HG03045 (cell line): Measurements from ENCODE around the gene POFUT1.
"Not testable (repeated sequence)": the region's sequence is repeated elsewhere in the genome, so short reads cannot be mapped to it uniquely, and the experiment has no call there.

Experiments
- ATAC-seq: cut with Tn5 transposase; IDR thresholded peaks from one replicate; pipeline ENCODE4 v1.9.1; 2021; ENCODE audit warnings: mild to moderate bottlenecking, moderate library complexity; ENCODE audit not compliant: unreplicated experiment

The POFUT1 gene

DNA sequence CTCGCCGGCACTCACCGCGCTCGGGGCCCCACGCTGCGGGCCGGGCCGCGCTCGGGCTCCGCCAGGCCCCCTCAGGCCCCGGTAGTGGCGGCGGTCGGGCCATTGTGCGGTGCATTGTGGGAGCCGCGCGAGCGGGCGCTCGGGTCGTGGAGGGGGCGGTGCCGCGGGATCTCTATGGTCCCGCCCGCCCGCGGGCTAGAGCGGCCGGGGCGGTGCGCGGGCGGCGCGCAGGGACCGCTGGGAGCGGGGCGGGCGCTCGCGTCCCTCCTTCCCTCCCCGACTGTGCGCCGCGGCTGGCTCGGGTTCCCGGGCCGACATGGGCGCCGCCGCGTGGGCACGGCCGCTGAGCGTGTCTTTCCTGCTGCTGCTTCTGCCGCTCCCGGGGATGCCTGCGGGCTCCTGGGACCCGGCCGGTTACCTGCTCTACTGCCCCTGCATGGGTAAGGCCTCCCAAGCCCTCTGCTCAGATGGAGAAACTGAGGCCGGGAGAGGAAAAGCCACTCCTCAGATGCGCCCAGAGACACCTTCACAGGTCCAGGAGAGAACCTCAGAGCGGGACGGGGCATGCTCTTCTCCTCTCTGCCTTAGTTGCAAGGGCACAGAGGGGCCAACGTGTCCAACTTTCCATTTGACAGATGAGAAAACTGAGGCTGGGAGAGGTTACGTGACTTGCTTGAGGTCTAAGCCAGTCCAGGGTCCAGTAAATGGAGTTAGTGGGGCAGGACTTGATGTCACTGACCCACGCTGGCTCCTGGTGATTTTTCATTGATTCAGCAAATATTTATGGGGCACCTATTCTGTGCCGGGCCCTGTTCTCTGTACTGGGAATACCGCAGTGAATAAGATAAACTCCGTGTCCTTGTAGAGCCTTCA is at the start of gene POFUT1, which contains the start of gene PLAGL2:
TSS of gene POFUT1 (plus strand) at position 255 of the 873 bp plus-strand sequence. CDS start at position 317, 62 bp downstream.
TSS of gene PLAGL2 (minus strand) at position 118 of the 873 bp plus-strand sequence. CDS start 5,565 bp downstream, outside the sequence.
- peak; percentile 79 for ATAC-seq

DNA sequence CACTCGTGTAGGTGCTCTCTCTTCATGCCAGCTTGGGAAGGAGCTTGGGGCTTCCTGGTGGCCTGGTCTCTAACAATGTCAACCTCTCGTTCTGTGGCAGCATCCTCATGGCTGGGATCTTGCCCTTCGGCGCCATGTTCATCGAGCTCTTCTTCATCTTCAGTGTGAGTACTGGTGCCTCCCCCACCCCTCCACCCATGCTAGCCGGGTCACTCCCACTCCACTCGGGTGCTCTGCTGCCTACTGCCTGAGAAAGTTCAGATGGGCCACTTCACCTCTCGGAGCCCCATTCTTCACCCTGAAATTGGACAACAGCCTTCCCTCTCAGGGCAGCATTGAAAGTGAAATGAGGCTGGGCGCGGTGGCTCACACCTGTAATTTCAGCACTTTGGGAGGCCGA is 49.3 kb upstream of the POFUT1 start:
- ATAC-seq, result no peak

DNA sequence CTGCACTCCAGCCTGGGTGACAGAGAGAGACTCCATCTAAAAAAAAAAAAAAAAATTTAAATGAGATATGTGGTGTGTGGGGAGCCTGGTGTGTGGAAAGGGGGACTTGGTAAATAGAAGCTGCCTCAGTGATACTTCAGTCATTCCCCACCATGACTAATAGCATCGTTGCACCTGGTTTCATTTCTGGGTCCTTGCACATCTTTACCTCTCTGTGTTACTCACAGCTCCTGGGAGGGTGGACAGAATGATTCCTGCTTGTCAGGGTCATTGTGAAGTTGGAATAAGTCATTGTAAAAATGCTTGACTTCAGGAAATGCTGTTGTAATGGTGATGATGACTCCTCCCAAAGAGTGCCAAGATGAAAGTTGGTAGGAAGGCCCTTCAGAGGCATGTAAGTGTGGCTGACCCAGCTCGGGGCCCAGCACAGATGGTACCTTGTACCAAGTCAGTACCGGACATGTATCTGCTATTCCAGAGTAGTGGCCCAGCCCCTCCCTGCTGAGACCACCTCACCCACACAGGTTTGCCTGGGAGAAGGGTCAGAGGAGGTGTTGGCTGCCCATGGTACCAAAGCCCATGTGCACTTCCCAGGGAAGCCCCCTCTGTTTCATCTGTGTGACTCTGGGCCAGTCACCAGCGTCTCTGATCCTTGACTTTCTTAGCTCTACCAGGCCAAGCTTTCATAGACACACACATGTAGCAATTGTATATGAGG is 48.6 kb upstream of the POFUT1 start:
- no peak for ATAC-seq

DNA sequence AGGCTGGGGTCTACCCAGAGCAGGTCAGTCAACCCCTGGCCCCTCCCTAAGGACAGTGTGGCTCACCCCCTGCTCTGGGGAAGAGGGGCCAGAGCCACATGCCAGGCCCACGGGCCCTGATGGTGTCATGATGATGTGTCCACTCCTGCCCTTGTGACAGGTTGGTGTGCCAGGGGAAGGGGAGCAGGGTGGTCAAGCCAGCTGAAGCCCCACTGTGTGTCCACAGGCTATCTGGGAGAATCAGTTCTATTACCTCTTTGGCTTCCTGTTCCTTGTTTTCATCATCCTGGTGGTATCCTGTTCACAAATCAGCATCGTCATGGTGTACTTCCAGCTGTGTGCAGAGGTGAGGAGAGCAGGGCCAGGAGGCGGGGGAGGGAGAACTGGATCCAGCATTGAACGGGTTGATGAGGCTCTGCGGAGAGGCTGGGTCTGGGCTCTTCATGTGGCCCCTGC is 47.9 kb upstream of the POFUT1 start:
- ATAC-seq, result no peak

DNA sequence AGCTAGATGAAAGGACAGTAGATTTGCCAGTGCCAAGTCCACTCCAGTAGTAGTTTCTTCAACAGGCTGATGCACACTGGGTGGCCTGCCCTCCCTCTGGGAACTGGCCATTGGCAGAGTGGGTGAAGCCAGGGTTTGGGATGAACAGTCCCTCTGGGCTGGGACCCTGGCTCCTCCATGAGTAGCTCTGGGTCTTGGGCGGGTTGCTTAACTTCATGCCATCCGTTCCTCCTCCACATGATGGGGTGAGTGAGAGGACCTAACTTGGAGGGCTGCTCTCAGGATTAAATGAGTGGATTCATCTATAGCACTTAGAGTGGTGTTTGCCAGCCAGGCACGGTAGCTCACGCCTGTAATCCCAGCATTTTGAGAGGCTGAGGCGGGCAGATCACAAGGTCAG is 47.3 kb upstream of the POFUT1 start:
- ATAC-seq, result no peak

DNA sequence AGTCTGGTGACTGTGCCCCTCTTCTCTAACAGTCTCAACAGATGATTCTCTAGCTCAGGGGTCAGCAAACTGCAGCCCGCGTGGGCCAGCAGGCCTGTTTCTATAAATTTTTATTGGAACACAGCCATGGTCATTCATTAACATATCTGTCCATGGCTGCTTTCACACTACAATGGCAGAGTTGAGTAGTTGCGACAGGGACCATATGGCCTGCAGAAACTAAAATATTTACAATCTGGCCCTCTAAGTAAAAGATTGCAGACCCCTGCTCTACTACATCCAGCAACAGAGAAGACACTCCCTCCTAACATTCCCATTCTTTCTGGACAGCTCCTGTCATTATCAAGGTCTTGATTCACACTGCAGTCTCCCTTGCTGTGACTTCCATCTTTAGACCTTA is 45.3 kb upstream of the POFUT1 start:
- no peak for ATAC-seq

DNA sequence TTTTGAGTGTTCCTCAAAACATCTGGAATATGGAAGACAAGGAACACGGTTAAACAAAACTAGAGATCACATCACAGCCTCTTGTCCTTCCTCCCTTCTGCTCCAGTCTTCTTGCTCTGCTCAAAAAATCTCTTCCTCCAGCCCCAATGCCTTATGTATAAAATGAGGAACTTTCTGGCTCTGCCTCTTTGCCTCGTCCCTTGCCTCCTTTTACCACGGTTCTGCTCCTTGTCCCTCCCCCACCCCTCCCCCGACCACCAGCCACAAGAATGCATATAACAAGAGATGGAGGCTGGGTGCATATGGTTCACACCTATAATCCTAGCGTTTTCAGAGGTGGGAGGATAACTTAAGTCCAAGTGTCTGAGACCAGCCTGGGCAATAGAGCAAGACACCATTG is 43.7 kb upstream of the POFUT1 start:
- ATAC-seq, result no peak

DNA sequence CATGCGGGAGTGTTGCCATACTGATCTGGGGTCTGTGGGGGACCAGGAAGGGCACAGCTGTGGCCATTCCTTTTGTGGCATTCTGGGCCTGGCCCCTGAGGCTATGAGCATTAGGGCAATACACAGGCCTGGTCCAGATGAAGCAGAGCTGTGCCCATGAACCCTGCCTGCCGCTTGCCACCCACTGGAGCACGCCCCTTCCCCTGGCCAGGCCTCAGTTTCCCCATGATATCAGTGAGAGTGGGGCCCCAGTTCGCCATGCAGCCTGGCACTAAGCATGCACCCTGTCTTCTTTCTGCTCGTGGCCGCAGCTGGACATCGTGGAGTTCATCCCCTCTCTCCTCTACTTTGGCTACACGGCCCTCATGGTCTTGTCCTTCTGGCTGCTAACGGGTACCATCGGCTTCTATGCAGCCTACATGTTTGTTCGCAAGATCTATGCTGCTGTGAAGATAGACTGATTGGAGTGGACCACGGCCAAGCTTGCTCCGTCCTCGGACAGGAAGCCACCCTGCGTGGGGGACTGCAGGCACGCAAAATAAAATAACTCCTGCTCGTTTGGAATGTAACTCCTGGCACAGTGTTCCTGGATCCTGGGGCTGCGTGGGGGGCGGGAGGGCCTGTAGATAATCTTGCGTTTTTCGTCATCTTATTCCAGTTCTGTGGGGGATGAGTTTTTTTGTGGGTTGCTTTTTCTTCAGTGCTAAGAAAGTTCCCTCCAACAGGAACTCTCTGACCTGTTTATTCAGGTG is 42.5 kb upstream of the POFUT1 start:
- ATAC-seq, result no peak

DNA sequence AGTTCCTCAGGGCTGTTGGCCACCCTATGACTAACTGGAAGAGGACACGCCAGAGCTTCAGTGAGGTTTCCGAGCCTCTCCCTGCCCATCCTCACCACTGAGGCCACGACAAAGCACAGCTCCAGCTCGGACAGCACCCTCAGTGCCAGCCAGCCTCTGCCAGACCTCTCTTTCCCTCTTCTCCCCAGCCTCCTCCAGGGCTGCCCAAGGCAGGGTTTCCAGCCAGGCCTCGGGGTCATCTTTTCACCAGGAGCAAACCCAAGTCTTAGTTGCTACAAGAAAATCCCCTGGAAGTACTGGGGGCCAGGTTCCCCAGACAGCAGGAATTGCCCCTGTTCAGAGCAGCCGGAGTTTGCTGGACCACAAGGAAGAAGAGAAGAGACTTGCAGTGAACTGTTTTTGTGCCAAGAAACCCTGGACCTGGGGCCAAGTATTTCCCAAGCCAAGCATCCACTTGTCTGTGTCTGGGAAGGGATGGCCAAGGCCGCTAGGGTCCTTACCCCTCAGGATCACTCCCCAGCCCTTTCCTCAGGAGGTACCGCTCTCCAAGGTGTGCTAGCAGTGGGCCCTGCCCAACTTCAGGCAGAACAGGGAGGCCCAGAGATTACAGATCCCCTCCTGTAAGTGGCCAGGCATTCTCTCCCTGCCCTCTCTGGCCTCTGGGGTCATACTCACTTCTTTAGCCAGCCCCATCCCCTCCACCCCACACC is 41.7 kb upstream of the POFUT1 start:
- no peak for ATAC-seq

DNA sequence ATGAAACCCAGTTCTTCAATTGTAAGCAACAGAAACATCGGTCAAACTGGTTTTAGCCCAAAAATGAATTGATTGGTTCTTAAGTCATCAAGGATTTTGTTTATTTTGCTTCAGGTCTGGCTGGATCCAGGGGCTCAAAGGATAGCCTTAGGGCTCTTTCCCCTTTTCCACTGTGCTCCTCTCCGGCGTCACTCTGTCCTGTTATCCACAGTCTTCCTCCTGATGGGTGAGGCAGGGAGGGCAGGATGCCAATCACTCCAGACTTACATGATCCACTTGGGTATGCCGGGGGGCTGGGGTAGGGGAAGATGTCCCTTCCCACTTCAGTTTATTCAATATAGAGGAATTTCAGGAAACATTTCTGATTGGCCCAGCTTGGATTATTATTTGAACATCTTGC is 40.1 kb upstream of the POFUT1 start:
- ATAC-seq, result no peak

DNA sequence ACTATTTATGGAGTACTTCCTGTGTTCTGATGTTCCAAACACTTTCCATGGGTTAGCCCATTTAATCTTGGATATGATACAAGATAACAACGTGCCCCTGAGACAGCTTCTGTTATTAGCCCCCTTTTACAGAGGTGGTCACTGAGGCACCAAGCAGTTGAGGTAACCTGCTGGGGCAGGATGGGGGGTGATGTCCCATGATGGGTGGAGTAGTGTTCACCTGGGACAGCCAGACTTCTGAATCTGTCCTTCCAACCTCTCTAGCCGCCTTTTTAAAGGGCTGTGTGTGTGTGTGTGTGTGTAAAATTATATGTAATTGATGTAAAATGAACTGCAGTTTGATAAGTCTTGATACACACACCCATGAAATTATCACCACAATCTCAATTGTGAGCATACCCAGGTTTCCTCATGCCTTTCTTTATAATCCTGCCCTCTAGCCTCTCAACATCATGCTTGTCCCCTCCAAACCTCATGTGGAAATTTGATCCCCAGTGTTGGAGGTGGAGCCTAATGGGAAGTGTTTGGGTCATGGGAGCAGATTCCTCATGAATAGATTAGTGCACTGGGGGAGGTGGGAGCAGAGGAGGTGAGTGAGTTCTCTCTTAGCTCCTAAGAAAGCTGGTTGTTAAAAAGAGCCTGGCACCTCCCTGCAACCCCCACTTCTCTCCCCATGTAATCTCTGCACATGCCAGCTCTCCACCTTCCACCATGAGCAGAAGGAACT is 39.3 kb upstream of the POFUT1 start:
- no peak for ATAC-seq

DNA sequence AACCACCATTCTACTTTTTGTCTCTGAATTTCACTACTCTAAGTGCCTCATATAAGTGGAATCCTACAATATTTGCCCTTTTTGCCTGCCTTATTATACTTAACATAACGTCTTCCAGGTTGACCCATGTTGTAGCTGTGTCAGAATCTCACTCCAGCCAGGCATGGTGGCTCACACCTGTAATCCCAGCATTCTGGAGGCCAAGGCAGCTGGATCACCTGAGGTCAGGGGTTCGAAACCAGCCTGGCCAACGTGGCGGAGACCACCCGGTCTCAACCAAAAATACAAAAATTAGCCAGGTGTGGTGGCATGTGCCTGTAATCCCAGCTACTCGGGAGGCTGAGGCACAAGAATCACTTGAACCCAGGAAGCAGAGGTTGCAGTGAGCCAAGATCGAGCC is 30.0 kb upstream of the POFUT1 start:
- ATAC-seq, result not testable (repeated sequence)

DNA sequence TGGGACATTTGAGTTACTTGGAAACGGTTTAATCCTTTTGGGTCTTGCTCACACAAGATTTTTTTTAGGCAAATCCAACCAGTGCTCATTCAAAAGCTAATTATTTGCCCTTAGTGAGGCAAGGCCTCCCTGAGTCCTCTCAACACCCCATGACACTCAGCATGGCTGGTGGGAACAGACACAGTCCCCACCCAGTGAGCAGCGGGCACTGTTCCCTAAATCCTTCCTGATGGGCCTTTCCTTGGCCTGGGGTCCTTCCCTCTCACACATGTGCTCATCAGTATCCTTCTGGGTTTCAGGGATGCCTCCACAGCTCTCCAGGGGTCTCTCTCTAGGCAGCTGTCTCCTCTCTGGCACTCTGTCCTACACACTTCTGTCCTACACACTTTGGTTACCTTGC is 28.2 kb upstream of the POFUT1 start:
- ATAC-seq, result no peak

DNA sequence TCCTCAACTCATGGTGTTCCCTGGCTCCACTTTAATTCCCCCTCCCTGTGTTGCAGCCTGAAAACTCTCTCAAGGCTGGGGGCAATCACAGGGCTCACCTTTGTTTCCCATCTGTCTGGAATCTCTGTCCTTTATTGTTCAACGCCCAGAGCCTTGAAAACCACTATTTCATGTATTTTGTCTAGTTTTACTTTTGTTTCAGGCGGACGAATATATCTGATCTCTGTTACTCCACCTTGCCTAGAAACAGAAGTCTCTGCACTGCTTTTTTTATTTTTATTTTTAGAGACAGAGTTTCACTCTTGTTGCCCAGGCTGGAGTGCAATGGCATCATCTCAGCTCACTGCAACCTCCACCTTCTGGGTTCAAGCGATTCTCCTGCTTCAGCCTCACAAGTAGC is 27.7 kb upstream of the POFUT1 start:
- no peak for ATAC-seq

DNA sequence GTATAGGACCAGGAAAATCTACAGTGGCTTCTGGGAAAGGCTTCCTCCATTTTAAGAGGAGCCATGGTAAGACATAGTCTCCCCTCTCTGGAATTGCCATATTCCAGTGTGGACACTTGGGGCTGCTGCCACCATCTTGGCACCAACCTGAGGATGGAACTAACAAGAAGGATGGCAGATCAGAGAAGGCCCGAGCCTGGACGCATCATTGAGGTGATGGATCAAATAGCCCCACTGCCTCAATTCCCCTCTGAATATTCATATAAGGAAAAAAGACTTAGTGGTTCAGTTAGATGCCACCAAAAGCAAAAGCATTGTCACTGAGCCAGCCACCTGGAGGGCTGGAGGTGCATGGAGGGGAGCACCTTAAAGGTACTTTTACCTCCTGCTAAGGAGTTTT is 26.1 kb upstream of the POFUT1 start:
- no peak for ATAC-seq

DNA sequence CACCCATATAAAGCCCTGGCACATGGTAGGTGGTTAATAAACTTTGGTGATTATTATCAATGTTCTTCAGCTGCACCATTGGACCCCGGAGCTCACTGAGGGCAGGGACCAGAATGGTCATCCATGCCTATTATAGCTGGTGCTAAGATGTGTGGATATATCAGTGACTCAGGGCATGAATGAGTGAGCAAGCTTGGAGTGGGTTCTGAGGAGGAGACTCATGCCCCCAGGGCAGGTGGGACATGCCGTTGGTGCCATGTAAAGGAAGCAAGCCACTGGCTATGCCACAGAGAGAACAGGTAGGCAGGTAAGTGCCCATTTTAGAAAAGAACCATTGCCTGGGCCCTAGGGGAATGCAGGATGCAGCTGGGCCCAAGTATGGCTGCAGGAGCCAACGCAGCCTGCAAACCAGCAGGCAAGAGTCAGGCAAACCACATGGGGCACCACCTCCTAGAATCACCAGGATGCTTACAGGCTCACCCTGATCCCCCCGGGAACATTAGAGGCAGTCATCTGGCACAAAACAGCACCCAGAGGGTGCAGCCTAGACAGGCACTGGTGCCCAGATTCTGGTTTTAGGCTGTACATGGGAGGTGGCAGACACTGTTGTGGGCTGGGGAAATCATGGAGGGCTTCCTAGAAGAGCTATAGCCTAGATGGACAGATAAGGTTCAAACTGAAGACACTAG is 23.6 kb upstream of the POFUT1 start:
- ATAC-seq, result no peak

DNA sequence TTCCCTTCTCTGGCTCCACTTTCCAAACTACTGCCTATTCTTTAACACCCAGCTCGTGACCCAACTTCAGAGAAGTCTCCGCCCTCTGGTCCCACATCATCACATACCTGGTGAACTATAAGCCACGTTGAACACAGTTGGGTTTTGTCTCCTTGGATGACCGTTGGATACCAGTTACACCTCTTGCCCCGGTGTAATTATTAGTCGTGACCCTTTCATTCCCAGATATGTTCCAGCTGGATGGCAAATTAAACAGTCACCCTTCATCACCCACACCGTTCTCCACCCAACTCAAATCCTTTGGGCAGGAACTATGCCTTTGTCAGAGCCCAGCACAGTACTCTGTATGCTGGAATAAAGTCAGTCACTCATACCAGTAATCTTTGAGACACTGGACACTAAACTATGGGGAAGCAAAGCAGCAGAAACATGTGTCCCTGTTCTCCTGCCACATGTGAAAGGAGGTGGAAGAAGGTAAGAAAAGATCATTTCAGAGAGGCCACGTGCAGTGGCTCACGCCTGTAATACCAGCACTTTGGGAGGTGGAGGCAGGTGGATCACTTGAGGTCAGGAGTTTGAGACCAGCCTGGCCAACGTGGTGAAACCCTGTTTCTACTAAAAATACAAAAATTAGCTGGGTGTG is 22.6 kb upstream of the POFUT1 start:
- ATAC-seq, result no peak

DNA sequence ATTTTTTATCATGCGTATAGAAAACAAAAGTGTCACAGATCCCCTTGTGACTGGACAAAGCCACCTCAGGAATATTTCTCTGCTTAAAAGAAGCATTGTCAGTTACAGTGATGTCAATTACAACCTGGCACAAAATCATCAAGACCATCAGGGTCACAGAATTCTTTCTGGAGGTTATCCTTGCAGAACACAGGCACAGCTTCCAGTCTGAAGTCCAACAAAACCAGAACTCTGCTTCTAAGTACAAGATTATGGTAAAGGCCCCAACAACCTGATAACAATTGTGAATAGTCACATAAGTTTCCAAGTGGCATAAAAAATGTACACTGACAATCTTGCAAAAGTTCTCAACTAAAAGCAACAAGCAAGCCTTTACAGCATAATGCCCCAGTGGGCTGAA is 21.2 kb upstream of the POFUT1 start:
- no peak for ATAC-seq
